HG03521 (cell line): ENCODE results near the gene RARRES1.
A peak's percentile ranks its signal among the peaks of the same experiment; 100 is the strongest.
"Not testable (repeated sequence)": the region's sequence is repeated elsewhere in the genome, so short reads cannot be mapped to it uniquely, and the experiment has no call there.

Experiments used
- ATAC-seq: cut with Tn5 transposase; IDR thresholded peaks from one replicate; pipeline ENCODE4 v1.9.1; 2021; ENCODE audit warnings: mild to moderate bottlenecking, moderate library complexity; ENCODE audit not compliant: unreplicated experiment

RARRES1 gene

GRCh38 chr3:158700559-158700958 lies 31.7 kb downstream of the RARRES1 start:
- ATAC-seq: no peak

- ATAC-seq: no peak
These were observed 35.6 kb downstream of the RARRES1 start for GRCh38 chr3:158696618-158697017.

GRCh38 chr3:158693866-158694456 lies 38.3 kb downstream of the RARRES1 start:
- not testable (repeated sequence) for ATAC-seq

- no peak for ATAC-seq
These were observed 47.1 kb downstream of the RARRES1 start for GRCh38 chr3:158685159-158685558.

GRCh38 chr3:158683230-158683962 lies 48.9 kb downstream of the RARRES1 start:
- ATAC-seq: no peak

GRCh38 chr3:158680861-158681260 lies 51.4 kb downstream of the RARRES1 start:
- no peak for ATAC-seq

GRCh38 chr3:158679547-158680000 lies 52.7 kb downstream of the RARRES1 start:
- no peak for ATAC-seq

GRCh38 chr3:158678687-158679086 lies 53.6 kb downstream of the RARRES1 start:
- no peak for ATAC-seq

- peak; percentile 100 for ATAC-seq
These were observed 59.8 kb downstream of the RARRES1 start, which contains the start of gene LXN for GRCh38 chr3:158672215-158673176. Gene LXN, minus strand, starts transcription at chr3:158672648. Its CDS starts 170 bp downstream, at chr3:158672478.

- ATAC-seq: peak; percentile 2
These were observed 60.4 kb downstream of the RARRES1 start for GRCh38 chr3:158671821-158672214.

- ATAC-seq: no peak
These were observed 63.8 kb downstream of the RARRES1 start for GRCh38 chr3:158668506-158668905.

GRCh38 chr3:158666416-158666815 lies 65.8 kb downstream of the RARRES1 start:
- ATAC-seq: no peak

GRCh38 chr3:158663832-158664231 lies 68.4 kb downstream of the RARRES1 start:
- no peak for ATAC-seq

- ATAC-seq: no peak
These were observed 69.0 kb downstream of the RARRES1 start for GRCh38 chr3:158663246-158663645.

- ATAC-seq: no peak
These were observed 71.5 kb downstream of the RARRES1 start for GRCh38 chr3:158660711-158661110.

GRCh38 chr3:158659454-158660237 lies 72.6 kb downstream of the RARRES1 start:
- peak; percentile 96 for ATAC-seq

GRCh38 chr3:158658889-158659288 lies 73.4 kb downstream of the RARRES1 start:
- ATAC-seq: no peak

- ATAC-seq: no peak
These were observed 79.8 kb downstream of the RARRES1 start for GRCh38 chr3:158652463-158652862.

GRCh38 chr3:158651192-158651591 lies 81.1 kb downstream of the RARRES1 start:
- ATAC-seq: no peak

GRCh38 chr3:158649791-158650190 lies 82.5 kb downstream of the RARRES1 start:
- ATAC-seq: no peak
